Measurements from ENCODE around the gene ADAT3. TPM values are rescaled to one million over a fixed set of nuclear protein-coding genes. Genes with fewer than 3 reads are reported as not detected.

ADAT3 gene
- total and polyA plus RNA-seq, 2 of the 4 experiments (the other 2 are of a cell fraction), result 0.36 to 2.8 TPM

DNA sequence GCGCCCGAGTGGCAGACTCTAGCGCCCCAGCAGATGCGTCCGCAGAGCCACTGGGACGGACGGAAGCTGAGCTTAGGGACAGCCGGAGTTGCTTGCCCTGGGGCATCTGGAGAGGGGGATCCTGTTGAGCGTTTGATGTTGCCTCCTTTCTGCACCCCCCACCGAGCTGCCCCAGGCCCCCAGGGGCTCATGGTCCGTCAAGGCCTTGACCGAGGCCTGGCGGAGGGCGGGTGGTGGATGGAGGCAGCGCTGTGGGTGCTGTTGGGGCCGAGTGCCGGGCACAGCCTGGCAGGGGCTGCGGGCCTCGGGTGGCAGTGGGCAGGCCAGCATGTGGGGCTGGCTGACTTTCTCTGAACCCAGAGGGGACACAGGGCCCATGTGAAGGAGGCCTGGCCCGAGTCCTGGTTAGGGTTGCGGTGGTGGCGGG lies 38.5 kb downstream of the ADAT3 start:
- Histone ChIP-seq H4K91ac (ENCODE audit: insufficient read depth, low read depth, low read length) (no peak overlapping the region), H4K20me1 (ENCODE audit: insufficient read depth, low read length) (peaks cover 61% of the 10 kb centered on the region)

More for the DNA sequence above, 38.5 kb downstream of the ADAT3 start:
- Histone ChIP-seq H3K56ac (ENCODE audit: extremely low read depth, insufficient read depth, low read length) (no peak overlapping the region), H2BK120ac (ENCODE audit: low read depth, low read length) (no peak overlapping the region), H3K9me3 (ENCODE audit: control insufficient read depth, insufficient read depth, low read length) (no peaks in the 10 kb centered on the region), H3K4ac (ENCODE audit: low read depth, low read length) (no peak overlapping the region), H3K79me1 (ENCODE audit: low read depth in 1 of 2, low read length in 2 of 2) (peaks cover 5 to 58% of the 10 kb centered on the region in 2 experiments; a peak in 2 of 4 replicates), H3K36me3 (ENCODE audit: control insufficient read depth, insufficient read depth, low read length) (peaks cover 2% of the 10 kb centered on the region; the same call in 1 of the 2 replicates), H4K8ac (ENCODE audit: low read depth in 2 of 2, low read length in 2 of 2) (no peak overlapping the region), H2AK9ac (replicated peaks; ENCODE audit: low read depth, low read length, poor library complexity) (no peak overlapping the region), H3K9ac (ENCODE audit: low read depth, low read length) (no peak overlapping the region), H3K23ac (ENCODE audit: low read depth, low read length) (no peak overlapping the region), H3K4me3 (ENCODE audit: insufficient read depth, low read depth, low read length) (no peak overlapping the region), H2AK5ac (ENCODE audit: low read depth, low read length) (no peak overlapping the region), H4K5ac (ENCODE audit: low read depth, low read length) (no peak overlapping the region), H3K4me1 (ENCODE audit: control insufficient read depth, insufficient read depth, low read length) (peaks cover 10% of the 10 kb centered on the region), H3K18ac (ENCODE audit: low read depth, low read length) (no peak overlapping the region), H3K27me3 (ENCODE audit: control insufficient read depth, insufficient read depth, low read length) (no peaks in the 10 kb centered on the region), H2BK20ac (ENCODE audit: low read depth, low read length) (no peak overlapping the region), H3K9me1 (ENCODE audit: insufficient read depth, low read length) (peaks cover 5% of the 10 kb centered on the region; the same call in 1 of the 2 replicates), H3K4me2 (ENCODE audit: low read depth, low read length) (no peak overlapping the region), H2AFZ (replicated peaks; ENCODE audit: low read length, poor library complexity) (no peak overlapping the region), H3K27ac (ENCODE audit: insufficient read depth, low read length) (no peak overlapping the region), H3K14ac (replicated peaks; ENCODE audit: low read depth, low read length) (no peak overlapping the region), H2BK15ac (ENCODE audit: low read depth, low read length) (no peak overlapping the region), H2BK5ac (ENCODE audit: low read depth, low read length, poor library complexity, severe bottlenecking) (no peak overlapping the region)
- CTCF ChIA-PET, result no interaction called here
- BruUV-seq (replicated peaks), result no TSS peak
- dilution Hi-C loops (cut with HindIII; ENCODE audit: low sequenced_read_pairs, unreplicated experiment) (no loop called here), in situ Hi-C loops (cut with MboI; ENCODE audit: low sequenced_read_pairs) (no loop called here), intact Hi-C loops (cut with micrococcal nuclease) (no loop called here)
- no peak for TF ChIP-seq RAD21 (IDR thresholded peaks at IDR 0.05; ENCODE audit: low read length)
- TF ChIP-seq, protein P1, sequence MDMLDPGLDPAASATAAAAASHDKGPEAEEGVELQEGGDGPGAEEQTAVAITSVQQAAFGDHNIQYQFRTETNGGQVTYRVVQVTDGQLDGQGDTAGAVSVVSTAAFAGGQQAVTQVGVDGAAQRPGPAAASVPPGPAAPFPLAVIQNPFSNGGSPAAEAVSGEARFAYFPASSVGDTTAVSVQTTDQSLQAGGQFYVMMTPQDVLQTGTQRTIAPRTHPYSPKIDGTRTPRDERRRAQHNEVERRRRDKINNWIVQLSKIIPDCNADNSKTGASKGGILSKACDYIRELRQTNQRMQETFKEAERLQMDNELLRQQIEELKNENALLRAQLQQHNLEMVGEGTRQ (IDR thresholded peaks at IDR 0.05; ENCODE audit: low read depth, low read length), result no peak
- TF ChIP-seq MXI1 (IDR thresholded peaks at IDR 0.05; ENCODE audit: borderline replicate concordance, low read depth, low read length), result no peak
- no peak for TF ChIP-seq MAZ (IDR thresholded peaks at IDR 0.05; ENCODE audit: borderline replicate concordance, low read depth, low read length)
- TF ChIP-seq POLR2A (IDR thresholded peaks at IDR 0.05; ENCODE audit: low read depth, low read length), result no peak
- TF ChIP-seq FOS (IDR thresholded peaks at IDR 0.05; ENCODE audit: low read depth, low read length), result no peak
- no peak for TF ChIP-seq SMC3 (IDR thresholded peaks at IDR 0.05; ENCODE audit: low read depth, low read length)
- no peak for TF ChIP-seq MAFK (IDR thresholded peaks at IDR 0.05; ENCODE audit: low read depth, low read length)
- ATAC-seq (ENCODE audit: low read depth) (no peak), DNase-seq (no peak)
- POLR2A ChIA-PET (ENCODE audit: unreplicated experiment), result no interaction called here
- whole genome bisulfite sequencing, 2 experiments (ENCODE audit: extremely low coverage in 2 of 2, insufficient read length in 1 of 2), result 92% methylated on average over 5 of the region's 22 CpGs; no CpG with 5 or more reads in 1 of the 2 experiments

All from IMR-90 (cell line).